Caki2 (cell line): ENCODE measurements around the gene RAB11FIP5. TPM values are rescaled to one million over a fixed set of nuclear protein-coding genes. Genes with fewer than 3 reads are reported as not detected.

Source experiments
- DNase-seq: peaks from one replicate; pipeline ENCODE4 v3.0.0-alpha.2; 2015; ENCODE audit warnings: low read depth
- in situ Hi-C: cut with HindIII; loops from 2 replicates; pipeline ENCODE4 v1.10.0; 2016; ENCODE audit warnings: low sequenced_read_pairs, low pct_unique_long_range_greater_than_20kb, mixed read lengths
- total RNA-seq: library from RNA; depleted of rRNA; stranded (reverse); fragments of >200 nt; shearing (Covaris generic); gene quantifications from 2 replicates; pipeline ENCODE4 v1.2.3, GENCODE V29; 2014; ENCODE audit warnings: low replicate concordance; rRNA removed

Gene RAB11FIP5
- total RNA-seq, 1 experiment from 2014 or later: 42.6 TPM

- DNase-seq: no peak
- in situ Hi-C loops: no loop called here
These were observed 89.3 kb downstream of the RAB11FIP5 start for GRCh38 chr2:73023497-73023896.

Other genes starting within 250 kb of the RAB11FIP5 start
- gene SPR, start 225.5 kb downstream of the RAB11FIP5 start, total RNA-seq: 120 and 123 TPM in 2 replicates
- 0.55 and 0.81 TPM in 2 replicates for gene EMX1, start 195.4 kb downstream of the RAB11FIP5 start, total RNA-seq
- gene SFXN5, start 41.2 kb downstream of the RAB11FIP5 start, total RNA-seq: 8.6 and 13.8 TPM in 2 replicates
- not detected in 2 replicates for gene NOTO, start 89.6 kb upstream of the RAB11FIP5 start, total RNA-seq
- 54.9 and 57.7 TPM in 2 replicates for gene SMYD5, start 101.3 kb upstream of the RAB11FIP5 start, total RNA-seq
- gene PRADC1, start 120.3 kb upstream of the RAB11FIP5 start, total RNA-seq: 8.3 and 8.6 TPM in 2 replicates
- gene CCT7, start 121.4 kb upstream of the RAB11FIP5 start, total RNA-seq: 581 and 684 TPM in 2 replicates
- 0.44 and 1.2 TPM in 2 replicates for gene FBXO41, start 171.5 kb upstream of the RAB11FIP5 start, total RNA-seq
- gene EGR4, start 180.6 kb upstream of the RAB11FIP5 start, total RNA-seq: not detected in 2 replicates